Type B pancreatic cell (in vitro differentiated cells): Measurements from ENCODE around the gene RABL6. TPM values are rescaled to one million over a fixed set of nuclear protein-coding genes. Genes with fewer than 3 reads are reported as not detected.

Source experiments
- DNase-seq: peaks from one replicate; pipeline ENCODE4 v3.0.0; 2021; ENCODE audit warnings: mixed read lengths; ENCODE audit not compliant: unreplicated experiment; ENCODE audit errors: extremely low spot score
- H3K27ac Mint-ChIP-seq: 2 replicates; pipeline ENCODE4 v1.8.0; 2021; ENCODE audit warnings: mild to moderate bottlenecking, mixed read lengths
- H3K27me3 Mint-ChIP-seq: 2 replicates; pipeline ENCODE4 v1.8.0; 2021; ENCODE audit warnings: mixed read lengths
- H3K36me3 Mint-ChIP-seq: 2 replicates; pipeline ENCODE4 v1.8.0; 2021; ENCODE audit warnings: mixed read lengths
- H3K4me1 Mint-ChIP-seq: one replicate; pipeline ENCODE4 v1.8.0; 2021; ENCODE audit warnings: mixed read lengths; ENCODE audit not compliant: unreplicated experiment
- H3K4me3 Mint-ChIP-seq: 2 replicates; pipeline ENCODE4 v1.8.0; 2021; ENCODE audit warnings: mild to moderate bottlenecking, mixed read lengths
- H3K9me3 Mint-ChIP-seq: 2 replicates; pipeline ENCODE4 v1.8.0; 2021; ENCODE audit warnings: mixed read lengths
- total RNA-seq: library from RNA; stranded (reverse); gene quantifications from 2 replicates; pipeline ENCODE4 v1.2.1, GENCODE V29; 2021; ENCODE audit warnings: low replicate concordance
- TF ChIP-seq, protein P1 (sequence below): fragments of 200-600 bp; sonication (generic); conservative IDR thresholded peaks from 2 replicates; pipeline ENCODE4 v1.5.0; 2021; ENCODE audit warnings: antibody characterized with exemption, mild to moderate bottlenecking

Gene RABL6
- total RNA-seq, 1 donor from 2014 or later = 112 TPM

DNA sequence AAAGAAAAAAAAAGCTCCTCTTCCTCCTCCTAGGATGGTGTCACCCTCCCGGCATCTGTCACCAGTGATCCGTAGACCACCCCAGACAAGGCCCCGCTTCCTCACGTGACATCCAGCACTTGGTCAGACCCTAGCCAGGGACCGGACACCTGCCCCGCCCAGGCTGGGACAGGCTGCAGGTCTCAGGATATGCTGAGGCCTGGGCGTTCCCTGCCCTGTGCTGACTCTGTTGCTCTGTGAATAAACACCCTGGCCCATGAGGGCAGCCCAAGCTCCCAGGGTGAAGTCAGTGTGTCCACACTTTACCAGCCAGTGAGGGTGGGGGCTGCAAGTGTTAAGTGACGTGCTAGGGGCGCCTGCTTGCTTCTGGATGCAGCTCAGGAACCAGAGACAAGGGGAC is 52.8 kb downstream of the RABL6 start:
- no peaks in the 10 kb centered on the region for H3K9me3 Mint-ChIP-seq
- DNase-seq = no peak
- TF ChIP-seq, protein P1, sequence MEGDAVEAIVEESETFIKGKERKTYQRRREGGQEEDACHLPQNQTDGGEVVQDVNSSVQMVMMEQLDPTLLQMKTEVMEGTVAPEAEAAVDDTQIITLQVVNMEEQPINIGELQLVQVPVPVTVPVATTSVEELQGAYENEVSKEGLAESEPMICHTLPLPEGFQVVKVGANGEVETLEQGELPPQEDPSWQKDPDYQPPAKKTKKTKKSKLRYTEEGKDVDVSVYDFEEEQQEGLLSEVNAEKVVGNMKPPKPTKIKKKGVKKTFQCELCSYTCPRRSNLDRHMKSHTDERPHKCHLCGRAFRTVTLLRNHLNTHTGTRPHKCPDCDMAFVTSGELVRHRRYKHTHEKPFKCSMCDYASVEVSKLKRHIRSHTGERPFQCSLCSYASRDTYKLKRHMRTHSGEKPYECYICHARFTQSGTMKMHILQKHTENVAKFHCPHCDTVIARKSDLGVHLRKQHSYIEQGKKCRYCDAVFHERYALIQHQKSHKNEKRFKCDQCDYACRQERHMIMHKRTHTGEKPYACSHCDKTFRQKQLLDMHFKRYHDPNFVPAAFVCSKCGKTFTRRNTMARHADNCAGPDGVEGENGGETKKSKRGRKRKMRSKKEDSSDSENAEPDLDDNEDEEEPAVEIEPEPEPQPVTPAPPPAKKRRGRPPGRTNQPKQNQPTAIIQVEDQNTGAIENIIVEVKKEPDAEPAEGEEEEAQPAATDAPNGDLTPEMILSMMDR = no peak
- H3K27ac Mint-ChIP-seq = no peak overlapping the region
- H3K4me1 Mint-ChIP-seq = no peaks in the 10 kb centered on the region
- no peaks in the 10 kb centered on the region for H3K36me3 Mint-ChIP-seq
- no peaks in the 10 kb centered on the region for H3K27me3 Mint-ChIP-seq
- H3K4me3 Mint-ChIP-seq = no peak overlapping the region

DNA sequence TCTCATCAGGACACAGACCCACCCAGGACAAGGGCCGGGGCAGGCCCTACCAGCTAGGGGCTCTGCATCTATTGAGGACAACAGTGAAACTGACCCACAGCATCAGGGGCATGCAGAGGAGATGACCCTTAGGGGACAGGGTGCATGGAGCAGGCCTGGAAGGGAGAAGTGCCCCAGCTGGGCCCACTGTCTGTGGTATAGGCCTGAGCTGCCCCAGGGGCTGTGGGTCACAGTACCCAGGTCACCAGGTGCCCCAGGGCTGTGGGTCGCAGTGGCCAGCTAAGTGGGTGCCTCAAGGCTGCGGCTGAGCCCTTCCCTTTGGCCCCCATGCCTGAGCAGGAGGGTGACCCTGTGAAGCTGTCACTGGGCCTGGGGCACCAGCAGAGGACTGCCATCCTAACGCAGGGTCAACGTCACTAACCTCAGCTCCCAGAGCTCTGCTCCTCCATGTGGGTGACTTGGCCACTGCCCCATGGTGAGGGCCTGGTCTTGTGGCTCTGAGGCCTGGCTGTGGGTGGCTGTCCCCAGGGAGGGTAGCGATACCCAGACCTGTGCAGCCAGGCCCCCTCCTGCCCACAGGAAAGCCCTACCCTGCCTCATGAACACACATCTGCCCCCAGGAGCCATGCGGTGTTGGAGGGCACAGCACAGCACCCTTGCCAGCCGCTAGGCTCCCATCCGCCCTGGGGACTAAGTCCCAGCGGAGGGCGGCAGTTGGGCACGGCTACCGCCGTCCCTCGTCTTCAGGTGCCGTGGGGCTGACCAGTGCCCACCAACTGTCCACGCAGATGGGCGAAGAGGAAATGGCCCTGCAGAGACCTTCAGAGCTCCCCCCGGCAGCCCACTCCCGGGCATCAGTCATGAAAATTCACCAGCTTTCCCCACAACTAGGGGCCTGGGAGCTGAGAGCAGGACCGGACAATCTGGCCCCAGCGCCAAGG is 53.5 kb downstream of the RABL6 start:
- no peaks in the 10 kb centered on the region for H3K27me3 Mint-ChIP-seq
- no peak for DNase-seq
- H3K9me3 Mint-ChIP-seq = no peaks in the 10 kb centered on the region
- H3K27ac Mint-ChIP-seq = no peak overlapping the region
- no peaks in the 10 kb centered on the region for H3K36me3 Mint-ChIP-seq
- H3K4me3 Mint-ChIP-seq = no peak overlapping the region
- H3K4me1 Mint-ChIP-seq = no peaks in the 10 kb centered on the region
- TF ChIP-seq, protein P1 = no peak

DNA sequence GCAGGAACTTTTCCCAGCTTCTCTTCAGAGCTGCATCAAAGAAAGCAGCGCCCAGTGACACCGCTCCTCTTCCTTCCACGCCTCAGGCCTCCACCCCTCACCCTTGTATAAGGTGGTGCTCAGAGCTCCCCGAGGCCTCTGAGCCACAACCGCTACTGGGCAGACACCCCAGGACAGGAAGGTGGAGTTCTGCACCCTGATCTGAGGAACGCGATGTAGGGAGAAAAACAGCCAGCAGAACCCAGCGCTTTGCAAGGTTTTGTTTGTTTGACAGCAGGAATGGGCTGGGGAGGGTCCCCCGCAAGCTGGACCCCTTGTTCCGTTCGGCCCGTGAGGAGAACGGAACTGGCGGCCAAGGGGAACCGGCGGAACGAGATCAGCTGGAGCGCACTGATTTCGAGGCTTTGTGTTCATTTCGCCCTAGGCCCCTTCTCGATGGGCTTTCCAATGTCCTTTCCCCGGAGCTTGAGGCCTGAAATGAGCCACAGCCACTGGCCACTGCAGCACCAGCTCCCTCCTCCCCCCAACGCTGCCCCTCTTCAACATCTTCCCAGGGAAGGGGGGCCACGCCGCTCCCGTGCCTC is 54.2 kb downstream of the RABL6 start:
- Mint-ChIP-seq H3K4me1 (no peaks in the 10 kb centered on the region), H3K27me3 (no peaks in the 10 kb centered on the region), H3K36me3 (no peaks in the 10 kb centered on the region), H3K9me3 (no peaks in the 10 kb centered on the region), H3K27ac (no peak overlapping the region), H3K4me3 (no peak overlapping the region)
- DNase-seq = no peak
- TF ChIP-seq, protein P1 = no peak

DNA sequence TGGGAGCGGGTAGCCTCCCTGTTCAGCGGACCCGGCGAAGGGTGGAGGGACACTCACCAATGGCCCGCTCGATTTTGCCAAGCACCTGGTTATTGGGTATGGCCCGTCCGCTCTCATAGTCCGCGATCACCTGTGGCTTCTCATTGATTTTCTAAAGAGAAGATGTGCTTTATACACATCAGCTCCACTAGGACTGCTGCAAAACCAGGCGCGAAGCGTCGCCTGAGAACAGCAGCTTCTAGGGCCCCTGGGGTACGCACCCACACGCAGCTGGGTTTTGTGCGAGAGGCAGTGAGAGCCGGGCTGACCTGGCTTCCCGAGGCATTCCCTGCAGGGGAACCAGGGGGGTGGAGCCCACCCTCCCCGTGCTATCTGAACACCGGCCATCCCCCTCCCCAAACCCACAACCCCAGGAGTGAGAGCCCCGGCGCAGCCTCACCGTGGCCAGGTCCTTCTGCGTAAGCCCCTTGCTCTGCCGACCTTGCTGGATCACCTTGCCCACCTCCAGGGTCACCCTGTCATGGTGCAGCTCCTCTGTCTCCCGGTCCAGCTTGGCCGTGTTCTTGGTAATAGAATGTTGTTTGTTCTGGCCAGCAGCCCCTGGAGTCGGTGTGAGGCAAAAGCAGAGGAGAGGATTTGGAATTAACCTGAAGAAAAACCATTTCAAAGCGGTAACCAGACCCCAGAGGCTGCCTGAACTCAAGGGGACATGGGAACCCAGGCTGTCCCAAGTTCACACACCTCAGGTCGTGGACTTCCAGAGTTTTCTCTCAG is 55.3 kb downstream of the RABL6 start:
- Mint-ChIP-seq H3K27ac (no peak overlapping the region), H3K36me3 (no peaks in the 10 kb centered on the region), H3K4me3 (no peak overlapping the region), H3K4me1 (no peaks in the 10 kb centered on the region), H3K27me3 (no peaks in the 10 kb centered on the region), H3K9me3 (no peaks in the 10 kb centered on the region)
- TF ChIP-seq, protein P1 = no peak
- DNase-seq = no peak

DNA sequence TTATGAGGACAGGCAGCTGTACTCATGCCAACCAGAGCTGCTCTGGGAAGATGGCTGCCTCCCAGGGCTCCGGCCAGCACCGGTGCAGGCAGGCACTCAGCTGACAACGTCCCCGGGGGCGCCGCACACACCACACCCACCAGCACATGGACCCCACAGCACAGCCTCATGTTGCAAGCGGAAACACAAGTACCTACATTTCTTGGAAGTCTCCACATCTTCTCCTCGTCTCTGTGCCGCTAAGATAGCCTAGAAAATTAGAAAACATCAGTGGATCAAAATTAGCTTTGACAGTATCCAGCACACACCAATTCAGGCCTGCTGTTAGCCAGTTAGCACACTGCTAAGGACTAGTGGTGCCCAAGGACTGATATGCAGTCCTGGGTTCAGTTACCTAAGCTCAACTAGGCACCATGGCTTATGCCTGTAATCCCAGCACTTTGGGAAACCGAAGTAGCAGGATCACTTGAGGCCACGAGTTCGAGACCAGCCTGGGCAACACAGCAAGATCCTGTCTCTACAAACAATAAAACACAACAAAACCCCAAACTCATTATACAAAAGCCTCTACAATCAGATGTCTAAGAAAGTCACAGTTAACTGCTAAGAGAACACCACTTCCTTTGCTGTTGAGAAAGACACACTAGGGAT is 56.0 kb downstream of the RABL6 start:
- TF ChIP-seq, protein P1 = no peak
- Mint-ChIP-seq H3K27me3 (no peaks in the 10 kb centered on the region), H3K36me3 (peaks cover 4% of the 10 kb centered on the region), H3K4me3 (peak overlapping the region; percentile 34), H3K9me3 (peaks cover under 1% of the 10 kb centered on the region), H3K27ac (no peak overlapping the region), H3K4me1 (no peaks in the 10 kb centered on the region)
- DNase-seq = no peak
